GM21528 (cell line): Measurements from ENCODE around the gene PSMD5.

Experiments used
- ATAC-seq: cut with Tn5 transposase; IDR thresholded peaks from one replicate; pipeline ENCODE4 v1.9.1; 2021; ENCODE audit warnings: mild to moderate bottlenecking, moderate library complexity; ENCODE audit not compliant: unreplicated experiment, low FRiP score

Gene PSMD5

GRCh38 chr9:120842685-120843485 lies at the start of gene PSMD5:
TSS of gene PSMD5 (minus strand) at chr9:120842922. CDS start at chr9:120842909, 13 bp downstream.
- ATAC-seq: peak; percentile 99

GRCh38 chr9:120891884-120892747 lies 49.4 kb upstream of the PSMD5 start:
- peak; percentile 31 for ATAC-seq

- no peak for ATAC-seq
These were observed 48.6 kb upstream of the PSMD5 start for GRCh38 chr9:120891245-120891883.

GRCh38 chr9:120890320-120891244 lies 47.9 kb upstream of the PSMD5 start:
- no peak for ATAC-seq

- no peak for ATAC-seq
These were observed 47.0 kb upstream of the PSMD5 start for GRCh38 chr9:120889606-120890271.

GRCh38 chr9:120888626-120889025 lies 45.9 kb upstream of the PSMD5 start:
- ATAC-seq: no peak

GRCh38 chr9:120886490-120886967 lies 43.8 kb upstream of the PSMD5 start:
- ATAC-seq: no peak

- ATAC-seq: no peak
These were observed 43.2 kb upstream of the PSMD5 start for GRCh38 chr9:120885958-120886357.

GRCh38 chr9:120885457-120885856 lies 42.7 kb upstream of the PSMD5 start:
- no peak for ATAC-seq

GRCh38 chr9:120883608-120883996 lies 40.9 kb upstream of the PSMD5 start:
- ATAC-seq: no peak

- ATAC-seq: no peak
These were observed 40.3 kb upstream of the PSMD5 start for GRCh38 chr9:120882935-120883607.

GRCh38 chr9:120879446-120879845 lies 36.7 kb upstream of the PSMD5 start:
- no peak for ATAC-seq

- no peak for ATAC-seq
These were observed 35.7 kb upstream of the PSMD5 start for GRCh38 chr9:120878188-120879130.

GRCh38 chr9:120877276-120878034 lies 34.7 kb upstream of the PSMD5 start:
- ATAC-seq: peak; percentile 47

- ATAC-seq: peak; percentile 13
These were observed 34.1 kb upstream of the PSMD5 start, which contains the start of gene PHF19 for GRCh38 chr9:120876842-120877240. TSS of gene PHF19 (minus strand) at chr9:120877188. CDS start at chr9:120874741, 2,447 bp downstream.

GRCh38 chr9:120875954-120876841 lies 33.5 kb upstream of the PSMD5 start:
- ATAC-seq: peak; percentile 58
